PC-3 (cell line): ENCODE results near the gene PERP. TPM values are rescaled to one million over a fixed set of nuclear protein-coding genes. Genes with fewer than 3 reads are reported as not detected.

Experiments
- ATAC-seq: fragments of 200-7000 bp; cut with Tn5 transposase; 2 replicates; pipeline ENCODE4 v1.9.1; 2020; ENCODE audit warnings: mild to moderate bottlenecking, moderate library complexity
- BruUV-seq: library from RNA; stranded (reverse); fragments of 400-500 nt; replicated peaks from 2 replicates; lab custom pipeline; 2021; lab: Mats Ljungman, UMichigan
- CTCF ChIA-PET: fragments of 300-600 bp; sonication (Branson Sonifier 250); formaldehyde crosslinking; loops from one replicate; lab custom pipeline; 2022; ENCODE audit warnings: antibody characterized with exemption; lab: Charles Lee
- POLR2A ChIA-PET: fragments of 300-600 bp; sonication (Branson Sonifier 250); formaldehyde crosslinking; loops from one replicate; lab custom pipeline; 2022; ENCODE audit warnings: antibody characterized with exemption; ENCODE audit not compliant: unreplicated experiment; lab: Charles Lee
- DNase-seq: peaks from one replicate; pipeline ENCODE4 v3.0.0-alpha.2; 2015
- H2AFZ ChIP-seq: fragments of 300-600 bp; sonication (generic); 2 replicates; pipeline ENCODE4 v1.6.0; 2016; ENCODE audit warnings: antibody characterized with exemption, low read length
- H3F3A ChIP-seq: fragments of 300-600 bp; sonication (generic); one replicate; pipeline ENCODE4 v1.6.0; 2017; ENCODE audit warnings: antibody characterized with exemption, low read length, control low read depth, mild to moderate bottlenecking; ENCODE audit not compliant: unreplicated experiment
- H3K27ac ChIP-seq: fragments of 300-600 bp; sonication (generic); 2 replicates; pipeline ENCODE4 v1.5.1; 2016; ENCODE audit warnings: mild to moderate bottlenecking, low read length
- H3K27me3 ChIP-seq: fragments of 300-600 bp; sonication (generic); 2 replicates; pipeline ENCODE4 v1.6.1; 2016; ENCODE audit warnings: low read length, mixed read lengths
- H3K36me3 ChIP-seq: fragments of 300-600 bp; sonication (generic); 2 replicates; pipeline ENCODE4 v1.6.1; 2016; ENCODE audit warnings: low read depth, mixed run types, low read length, mixed read lengths
- H3K4me1 ChIP-seq: fragments of 300-600 bp; sonication (generic); 2 replicates; pipeline ENCODE4 v1.5.1; 2016; ENCODE audit warnings: low read length; ENCODE audit not compliant: insufficient read depth
- H3K4me2 ChIP-seq: fragments of 300-600 bp; sonication (generic); 2 replicates; pipeline ENCODE4 v1.6.0; 2016; ENCODE audit warnings: low read length
- H3K4me3 ChIP-seq: fragments of 300-600 bp; sonication (generic); 2 replicates; pipeline ENCODE4 v1.5.1; 2016; ENCODE audit warnings: mild to moderate bottlenecking, low read length, mixed read lengths
- H3K79me2 ChIP-seq: fragments of 300-600 bp; sonication (generic); 2 replicates; pipeline ENCODE4 v1.6.1; 2017; ENCODE audit warnings: low read length, mixed read lengths
- H3K9ac ChIP-seq: fragments of 300-600 bp; sonication (generic); 2 replicates; pipeline ENCODE4 v1.6.0; 2016; ENCODE audit warnings: mild to moderate bottlenecking, low read length
- H3K9me2 ChIP-seq: fragments of 300-600 bp; sonication (generic); replicated peaks from 2 replicates; pipeline ENCODE4 v1.6.1; 2016; ENCODE audit warnings: mixed run types, low read length, mixed read lengths
- H3K9me3 ChIP-seq: fragments of 300-600 bp; sonication (generic); 2 replicates; pipeline ENCODE4 v1.6.1; 2016; ENCODE audit warnings: low read length, mixed read lengths
- H4K20me1 ChIP-seq: fragments of 300-600 bp; sonication (generic); 2 replicates; pipeline ENCODE4 v1.6.1; 2016; ENCODE audit warnings: low read length, mixed read lengths
- CTCF ChIP-seq: fragments of 300-600 bp; sonication (generic); conservative IDR thresholded peaks from 2 replicates; pipeline ENCODE4 v1.5.1; 2017; ENCODE audit warnings: antibody characterized with exemption, low read depth, mild to moderate bottlenecking, low read length
- EZH2 ChIP-seq: fragments of 300-600 bp; sonication (generic); IDR thresholded peaks from one replicate; pipeline ENCODE4 v1.6.1; 2017; ENCODE audit warnings: antibody characterized with exemption, mild to moderate bottlenecking, low read length; ENCODE audit not compliant: unreplicated experiment
- EZH2phosphoT487 ChIP-seq: fragments of 300-600 bp; sonication (generic); IDR thresholded peaks from 2 replicates; pipeline ENCODE4 v1.6.1; 2018; ENCODE audit warnings: mild to moderate bottlenecking, antibody characterized with exemption, low read length, borderline replicate concordance
- intact Hi-C: fragments of 100-400 bp; cut with micrococcal nuclease; formaldehyde crosslinking; loops from 2 replicates; pipeline ENCODE4 v1.9.0; 2023
- total RNA-seq: library from RNA; depleted of rRNA; stranded (reverse); fragments of >200 nt; gene quantifications from 2 replicates; pipeline ENCODE4 v1.2.3, GENCODE V29; 2014

The PERP gene
- total RNA-seq, 1 experiment from 2014 or later: 50.3 TPM

DNA sequence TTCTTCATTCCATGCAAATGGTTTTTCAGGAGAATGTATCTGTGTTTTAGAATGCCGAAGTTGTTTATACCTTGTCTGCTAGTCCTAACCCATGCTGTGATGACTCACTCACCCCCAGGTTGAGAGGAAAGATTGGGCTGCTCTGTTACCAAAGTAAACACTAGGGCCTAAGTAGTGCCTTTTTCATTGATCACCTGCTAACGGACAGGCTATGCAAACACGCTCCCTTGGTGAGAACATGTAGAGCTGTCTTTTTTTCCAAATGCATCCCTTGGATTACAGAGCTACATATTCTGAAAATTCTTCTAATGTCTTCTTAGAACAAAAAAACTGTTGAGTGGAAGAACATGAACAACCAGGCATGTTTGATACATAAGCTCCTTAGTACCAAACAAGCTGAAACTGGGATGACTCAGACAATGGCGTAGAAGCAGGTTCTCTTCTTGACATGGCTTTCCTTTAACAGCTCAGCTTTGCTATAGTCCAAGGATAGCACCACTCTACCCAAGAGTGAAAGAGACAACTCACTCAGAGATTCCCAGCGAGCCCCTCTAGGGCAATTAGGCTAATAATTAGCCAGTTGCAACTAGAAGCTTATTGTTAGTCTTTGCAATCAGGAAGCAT, 20.5 kb downstream of the PERP start:
- intact Hi-C loops: no loop called here
- DNase-seq: peak; percentile 75
- Histone ChIP-seq H3F3A (peaks cover 4% of the 10 kb centered on the region), H3K27ac (peak overlapping the region; percentile 74), H3K9me3 (no peaks in the 10 kb centered on the region), H3K4me1 (peaks cover 36% of the 10 kb centered on the region), H3K9ac (no peak overlapping the region), H2AFZ (peak overlapping the region; percentile 43; the same call in 1 of the 2 replicates), H3K27me3 (no peaks in the 10 kb centered on the region), H4K20me1 (no peaks in the 10 kb centered on the region), H3K36me3 (0 out of 2 replicates have a peak, but pooled peaks cover 5% of the 10 kb centered on the region), H3K79me2 (no peaks in the 10 kb centered on the region), H3K4me3 (no peak overlapping the region), H3K4me2 (peak overlapping the region; percentile 67), H3K9me2 (no peaks in the 10 kb centered on the region)
- POLR2A ChIA-PET: no interaction called here
- CTCF ChIA-PET: interaction anchor here (0.9 to 1.0 kb wide), 2 partner anchors 80 to 82 kb away, joined by 3 read pairs; no protein-coding TSS in a partner anchor
- TF ChIP-seq EZH2 (no peak), EZH2phosphoT487 (no peak), CTCF (no peak)
- BruUV-seq: no TSS peak
- peak; percentile 77 for ATAC-seq

DNA sequence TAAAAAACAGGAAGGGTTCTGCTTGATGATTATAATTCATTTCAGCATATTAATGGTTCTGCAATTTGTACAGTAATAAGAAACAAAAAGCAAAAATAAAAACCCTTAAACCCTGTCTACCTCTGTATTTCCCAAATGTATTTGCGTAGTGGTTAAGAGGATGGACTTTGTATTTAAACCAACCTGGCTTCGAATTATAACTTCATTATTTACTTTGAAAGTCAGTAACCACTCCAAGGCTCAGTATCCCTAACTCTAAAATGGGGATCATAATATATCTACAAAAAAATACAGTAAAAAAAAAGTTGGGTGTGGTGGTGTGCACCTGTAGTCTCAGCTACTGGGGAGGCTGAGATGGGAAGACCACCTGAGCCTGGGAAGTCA, 21.4 kb downstream of the PERP start:
- no TSS peak for BruUV-seq
- H3F3A ChIP-seq: peaks cover 4% of the 10 kb centered on the region
- H3K9ac ChIP-seq: no peak overlapping the region
- no peak for DNase-seq
- H3K9me2 ChIP-seq: no peaks in the 10 kb centered on the region
- ChIA-PET POLR2A (no interaction called here), CTCF (no interaction called here)
- intact Hi-C loops: no loop called here
- H3K27ac ChIP-seq: no peak overlapping the region
- no peak overlapping the region for H3K4me3 ChIP-seq
- H3K4me1 ChIP-seq: peaks cover 36% of the 10 kb centered on the region
- H2AFZ ChIP-seq: no peak overlapping the region
- no peak overlapping the region for H3K4me2 ChIP-seq
- H3K9me3 ChIP-seq: no peaks in the 10 kb centered on the region
- H4K20me1 ChIP-seq: no peaks in the 10 kb centered on the region
- H3K27me3 ChIP-seq: no peaks in the 10 kb centered on the region
- H3K79me2 ChIP-seq: no peaks in the 10 kb centered on the region
- ATAC-seq: no peak
- TF ChIP-seq CTCF (no peak), EZH2 (no peak), EZH2phosphoT487 (no peak)
- 0 out of 2 replicates have a peak, but pooled peaks cover under 1% of the 10 kb centered on the region for H3K36me3 ChIP-seq
